ENCODE results near the gene SLC9A8.
A peak's percentile ranks its signal among the peaks of the same experiment; 100 is the strongest.
"Not testable (repeated sequence)": the region's sequence is repeated elsewhere in the genome, so short reads cannot be mapped to it uniquely, and the experiment has no call there.

SLC9A8 gene

GRCh38 chr20:49882171-49882970, 69.7 kb downstream of the SLC9A8 start:
- DNase-seq, result no peak

GRCh38 chr20:49883246-49883802, 70.7 kb downstream of the SLC9A8 start:
- DNase-seq, result no peak

- DNase-seq, result no peak
These were observed 73.1 kb downstream of the SLC9A8 start for GRCh38 chr20:49885558-49886332.

GRCh38 chr20:49886571-49887213, 74.1 kb downstream of the SLC9A8 start:
- no peak for DNase-seq

GRCh38 chr20:49887251-49888211, 74.9 kb downstream of the SLC9A8 start:
- no peak for DNase-seq

- peak; percentile 29 to 58 for DNase-seq
These were observed 75.8 kb downstream of the SLC9A8 start for GRCh38 chr20:49888212-49889000.

- no peak for DNase-seq
These were observed 76.6 kb downstream of the SLC9A8 start for GRCh38 chr20:49889001-49889934.

GRCh38 chr20:49889935-49890333, 77.3 kb downstream of the SLC9A8 start:
- DNase-seq, result no peak

- DNase-seq, result no peak
These were observed 78.1 kb downstream of the SLC9A8 start for GRCh38 chr20:49890471-49891361.

GRCh38 chr20:49891476-49892110, 79.0 kb downstream of the SLC9A8 start:
- DNase-seq, result no peak

- DNase-seq, result no peak
These were observed 79.6 kb downstream of the SLC9A8 start for GRCh38 chr20:49892260-49892659.

GRCh38 chr20:49892817-49893216, 80.2 kb downstream of the SLC9A8 start:
- DNase-seq, result no peak

- no peak for DNase-seq
These were observed 80.8 kb downstream of the SLC9A8 start for GRCh38 chr20:49893242-49894072.

- DNase-seq, result no peak
These were observed 81.4 kb downstream of the SLC9A8 start for GRCh38 chr20:49894073-49894470.

GRCh38 chr20:49895474-49896093, 83.0 kb downstream of the SLC9A8 start:
- DNase-seq, result not testable (repeated sequence)

GRCh38 chr20:49896204-49896603, 83.6 kb downstream of the SLC9A8 start:
- no peak for DNase-seq
